Smooth muscle cell (in vitro differentiated cells): ENCODE measurements around the gene OR2V2. TPM values are rescaled to one million over a fixed set of nuclear protein-coding genes. Genes with fewer than 3 reads are reported as not detected.

Experiments
- DNase-seq: peaks from one replicate; lab custom pipeline; 2025; ENCODE audit not compliant: unreplicated experiment; lab: John Stamatoyannopoulos, UW
- H2AFZ ChIP-seq: fragments of 200-600 bp; sonication (generic); 2 replicates; pipeline ENCODE4 v1.6.0; 2016; ENCODE audit warnings: antibody characterized with exemption, low read depth, mild to moderate bottlenecking
- H3F3A ChIP-seq: fragments of 200-600 bp; sonication (generic); 2 replicates; pipeline ENCODE4 v1.6.0; 2017; ENCODE audit warnings: antibody characterized with exemption, low read depth
- H3K27ac ChIP-seq: fragments of 200-600 bp; sonication (generic); 2 replicates; pipeline ENCODE4 v1.5.1; 2016; ENCODE audit warnings: low read depth, mild to moderate bottlenecking
- H3K27me3 ChIP-seq: fragments of 200-600 bp; sonication (generic); 2 replicates; pipeline ENCODE4 v1.6.1; 2016; ENCODE audit warnings: low read depth, mild to moderate bottlenecking
- H3K36me3 ChIP-seq: fragments of 200-600 bp; sonication (generic); 2 replicates; pipeline ENCODE4 v1.5.1; 2016; ENCODE audit warnings: low read depth
- H3K4me1 ChIP-seq: fragments of 200-600 bp; sonication (generic); 2 replicates; pipeline ENCODE4 v1.5.1; 2016; ENCODE audit warnings: low read depth
- H3K4me2 ChIP-seq: fragments of 200-600 bp; sonication (generic); 2 replicates; pipeline ENCODE4 v1.6.0; 2016; ENCODE audit warnings: mild to moderate bottlenecking
- H3K4me3 ChIP-seq: fragments of 200-600 bp; sonication (generic); 2 replicates; pipeline ENCODE4 v1.5.1; 2016; ENCODE audit warnings: mild to moderate bottlenecking
- H3K79me2 ChIP-seq: fragments of 200-600 bp; sonication (generic); 2 replicates; pipeline ENCODE4 v1.6.0; 2016; ENCODE audit warnings: low read depth, mild to moderate bottlenecking
- H3K9ac ChIP-seq: fragments of 200-600 bp; sonication (generic); 2 replicates; pipeline ENCODE4 v1.6.0; 2016; ENCODE audit warnings: low read depth
- H3K9me3 ChIP-seq: fragments of 200-600 bp; sonication (generic); replicated peaks from 2 replicates; pipeline ENCODE4 v1.5.1; 2016; ENCODE audit warnings: low read depth
- H4K20me1 ChIP-seq: fragments of 200-600 bp; sonication (generic); 2 replicates; pipeline ENCODE4 v1.6.0; 2016; ENCODE audit warnings: low read depth
- CTCF ChIP-seq: fragments of 200-600 bp; sonication (generic); IDR thresholded peaks from 2 replicates; pipeline ENCODE4 v1.5.1; 2017; ENCODE audit warnings: borderline replicate concordance, mild to moderate bottlenecking, antibody characterized with exemption; ENCODE audit not compliant: insufficient read depth, poor library complexity, severe bottlenecking
- WGBS: methylation state at CpG from one replicate; pipeline ENCODE4 v1.1.7; 2016; ENCODE audit warnings: low lambda C conversion rate; 5-methylcytosine and 5-hydroxymethylcytosine counted together
- polyA plus RNA-seq: library from polyadenylated mRNA; unstranded; fragments of >200 nt; fragmentation: Nextera tagmentation; extraction: Ambion mirVana; gene quantifications from 2 replicates; pipeline ENCODE4 v1.2.1, GENCODE V29; 2016
- total RNA-seq: library from RNA; depleted of rRNA; stranded (reverse); fragments of >200 nt; gene quantifications from 2 replicates; pipeline ENCODE4 v1.2.3, GENCODE V29; 2014

OR2V2 gene
- total and polyA plus RNA-seq, 2 experiments from 2014 or later: not detected

- Histone ChIP-seq H3K27me3 (peaks cover 44% of the 10 kb centered on the region), H3K4me1 (no peaks in the 10 kb centered on the region), H3K79me2 (no peaks in the 10 kb centered on the region), H3K9me3 (no peaks in the 10 kb centered on the region), H3K4me2 (no peak overlapping the region), H3K9ac (no peak overlapping the region), H3K27ac (no peak overlapping the region), H2AFZ (no peak overlapping the region), H4K20me1 (no peaks in the 10 kb centered on the region), H3K36me3 (no peaks in the 10 kb centered on the region), H3K4me3 (no peak overlapping the region), H3F3A (no peaks in the 10 kb centered on the region)
- DNase-seq: no peak
- WGBS: 59% methylated on average over 7 of the region's 7 CpGs
- TF ChIP-seq CTCF: no peak
These were observed 41.9 kb upstream of the OR2V2 start for GRCh38 chr5:181105391-181106025.

DNA sequence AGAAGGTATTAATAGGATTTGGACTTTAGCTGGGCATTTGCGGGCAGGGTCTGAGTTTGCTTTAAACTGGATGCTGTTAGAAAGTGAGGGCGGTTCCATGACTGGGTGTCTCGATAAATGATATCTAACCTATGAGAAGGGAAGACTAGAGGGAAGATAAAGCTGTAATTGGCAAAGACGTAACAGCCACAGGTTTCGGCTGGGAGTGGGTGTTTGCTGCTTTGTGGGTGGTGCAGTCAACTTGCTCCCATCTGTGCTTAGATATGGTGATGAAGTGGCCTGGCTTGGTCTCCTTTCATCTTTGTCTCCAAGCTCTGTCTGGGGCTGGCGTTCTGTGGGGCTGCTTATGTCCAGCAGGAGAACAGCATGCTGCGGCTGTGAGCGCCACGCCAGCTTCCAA, 39.7 kb upstream of the OR2V2 start:
- H3K27me3 ChIP-seq: peaks cover 60% of the 10 kb centered on the region
- no peak overlapping the region for H3K4me3 ChIP-seq
- H3K9ac ChIP-seq: no peak overlapping the region
- H3F3A ChIP-seq: no peaks in the 10 kb centered on the region
- no peak for TF ChIP-seq CTCF
- H3K4me2 ChIP-seq: no peak overlapping the region
- H4K20me1 ChIP-seq: no peaks in the 10 kb centered on the region
- no peak overlapping the region for H2AFZ ChIP-seq
- H3K79me2 ChIP-seq: no peaks in the 10 kb centered on the region
- no peaks in the 10 kb centered on the region for H3K36me3 ChIP-seq
- 77% methylated on average over 9 of the region's 9 CpGs for WGBS
- no peaks in the 10 kb centered on the region for H3K4me1 ChIP-seq
- no peak for DNase-seq
- no peaks in the 10 kb centered on the region for H3K9me3 ChIP-seq
- no peak overlapping the region for H3K27ac ChIP-seq

- no peaks in the 10 kb centered on the region for H3K79me2 ChIP-seq
- H3K36me3 ChIP-seq: no peaks in the 10 kb centered on the region
- no peak overlapping the region for H3K4me3 ChIP-seq
- no peak overlapping the region for H3K4me2 ChIP-seq
- H3K27ac ChIP-seq: no peak overlapping the region
- no peaks in the 10 kb centered on the region for H3K9me3 ChIP-seq
- no peaks in the 10 kb centered on the region for H3F3A ChIP-seq
- no peak overlapping the region for H2AFZ ChIP-seq
- H3K27me3 ChIP-seq: peaks cover 64% of the 10 kb centered on the region
- no peaks in the 10 kb centered on the region for H3K4me1 ChIP-seq
- H4K20me1 ChIP-seq: no peaks in the 10 kb centered on the region
- no peak overlapping the region for H3K9ac ChIP-seq
- 77% methylated on average over 14 of the region's 14 CpGs for WGBS
- no peak for TF ChIP-seq CTCF
- no peak for DNase-seq
These were observed 38.7 kb upstream of the OR2V2 start for GRCh38 chr5:181108578-181109165.
